NCI-H345 (cell line): ENCODE data around the gene PPP3CA.
A peak's percentile ranks its signal among the peaks of the same experiment; 100 is the strongest.
"Not testable (repeated sequence)": the region's sequence is repeated elsewhere in the genome, so short reads cannot be mapped to it uniquely, and the experiment has no call there.

Experiments used
- DNase-seq: peaks from one replicate; lab custom pipeline; 2025; lab: John Stamatoyannopoulos, UW

The PPP3CA gene

GRCh38 chr4:101211146-101211553, 136.2 kb downstream of the PPP3CA start:
- no peak for DNase-seq

- no peak for DNase-seq
Observed at GRCh38 chr4:101210331-101210730, 137.0 kb downstream of the PPP3CA start.

- DNase-seq = no peak
Observed at GRCh38 chr4:101208171-101208570, 139.2 kb downstream of the PPP3CA start.

- no peak for DNase-seq
Observed at GRCh38 chr4:101205916-101206315, 141.4 kb downstream of the PPP3CA start.

- no peak for DNase-seq
Observed at GRCh38 chr4:101201421-101201820, 145.9 kb downstream of the PPP3CA start.

- DNase-seq = no peak
Observed at GRCh38 chr4:101200561-101200960, 146.8 kb downstream of the PPP3CA start.

GRCh38 chr4:101199507-101200285, 147.6 kb downstream of the PPP3CA start:
- DNase-seq = no peak

GRCh38 chr4:101198682-101199339, 148.5 kb downstream of the PPP3CA start:
- peak; percentile 69 for DNase-seq

GRCh38 chr4:101197350-101197749, 150.0 kb downstream of the PPP3CA start:
- DNase-seq = no peak

GRCh38 chr4:101192244-101192643, 155.1 kb downstream of the PPP3CA start:
- DNase-seq = no peak

GRCh38 chr4:101191302-101192098, 155.8 kb downstream of the PPP3CA start:
- no peak for DNase-seq

GRCh38 chr4:101190751-101191150, 156.6 kb downstream of the PPP3CA start:
- no peak for DNase-seq

- DNase-seq = no peak
Observed at GRCh38 chr4:101188906-101189305, 158.4 kb downstream of the PPP3CA start.

- no peak for DNase-seq
Observed at GRCh38 chr4:101187841-101188240, 159.5 kb downstream of the PPP3CA start.

- no peak for DNase-seq
Observed at GRCh38 chr4:101186567-101187184, 160.7 kb downstream of the PPP3CA start.

- DNase-seq = no peak
Observed at GRCh38 chr4:101184668-101185067, 162.7 kb downstream of the PPP3CA start.

- DNase-seq = no peak
Observed at GRCh38 chr4:101183666-101184373, 163.5 kb downstream of the PPP3CA start.

- no peak for DNase-seq
Observed at GRCh38 chr4:101183221-101183620, 164.1 kb downstream of the PPP3CA start.

GRCh38 chr4:101182688-101183087, 164.6 kb downstream of the PPP3CA start:
- not testable (repeated sequence) for DNase-seq

GRCh38 chr4:101178731-101179130, 168.6 kb downstream of the PPP3CA start:
- DNase-seq = no peak

- DNase-seq = no peak
Observed at GRCh38 chr4:101177154-101177553, 170.2 kb downstream of the PPP3CA start.
